Measurements from ENCODE around the gene CRTC3. TPM values are rescaled to one million over a fixed set of nuclear protein-coding genes. Genes with fewer than 3 reads are reported as not detected.

The CRTC3 gene
- total RNA-seq = 7.8 and 8.6 TPM in 2 replicates

GRCh38 chr15:90529371-90530249 is at the start of gene CRTC3:
Gene CRTC3, plus strand, starts transcription at chr15:90529923. Its CDS starts 149 bp downstream, at chr15:90530072.

Other genes with a start within 250 kb of the CRTC3 start
- gene ZNF774, start 177.6 kb upstream of the CRTC3 start, total RNA-seq = 1.2 and 1.4 TPM in 2 replicates
- 144 and 216 TPM in 2 replicates for gene IQGAP1, start 141.7 kb upstream of the CRTC3 start, total RNA-seq
- gene BLM, start 187.4 kb downstream of the CRTC3 start, total RNA-seq = 1.4 and 2.4 TPM in 2 replicates

Measured in dermis lymphatic vessel endothelial cell (primary cell).